Measurements from ENCODE around the gene ABCB11. TPM values are rescaled to one million over a fixed set of nuclear protein-coding genes. Genes with fewer than 3 reads are reported as not detected.

ABCB11 gene
- total and polyA plus RNA-seq, 4 donors = 18.3 to 74.3 (median 38.3) TPM

DNA sequence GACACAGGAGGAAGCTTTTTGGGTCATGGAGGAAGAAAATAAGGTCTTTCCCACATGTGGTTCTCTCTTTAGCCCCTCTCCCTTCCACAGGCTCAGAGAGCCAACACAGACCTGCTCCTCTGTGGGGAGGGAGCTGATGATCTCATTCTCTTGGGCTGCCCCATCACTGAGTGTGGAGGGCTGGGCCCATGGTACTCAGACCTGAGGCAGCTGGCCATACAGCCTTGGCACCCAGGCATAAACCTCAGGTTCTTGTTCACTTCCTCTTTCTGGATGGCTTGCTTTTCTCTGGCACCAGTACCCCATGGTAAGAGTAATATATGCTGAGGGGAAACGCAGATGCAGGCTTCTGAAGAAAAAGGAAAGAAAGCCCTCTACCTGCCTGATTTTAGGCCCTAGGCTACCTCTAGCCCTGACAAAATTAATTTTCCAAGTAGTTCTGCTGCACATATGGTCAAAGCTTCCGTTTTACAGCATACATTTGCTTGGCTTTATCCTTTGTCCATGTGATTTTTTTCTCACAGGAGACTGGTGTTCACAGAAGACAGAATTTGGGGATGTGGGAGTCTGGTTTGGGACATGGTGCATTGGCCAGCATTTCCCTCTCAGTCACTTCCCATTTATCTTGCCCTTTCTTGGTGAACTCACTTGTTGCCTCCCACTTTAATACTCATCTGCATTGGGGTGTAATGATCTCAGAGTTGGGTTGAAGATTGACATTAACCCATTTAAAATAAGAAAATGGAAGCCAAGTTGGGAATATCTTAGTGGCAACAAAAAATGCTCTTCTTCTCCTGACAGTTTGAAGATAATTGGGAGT lies 49.3 kb upstream of the ABCB11 start:
- no peak overlapping the region for H3K9ac ChIP-seq (ENCODE audit: low read depth in 1 of 2, low read length in 2 of 2)
- H3K36me3 ChIP-seq (ENCODE audit: control insufficient read depth in 4 of 4, insufficient read depth in 3 of 4, low read depth in 1 of 4, low read length in 3 of 4) = no peaks in the 10 kb centered on the region
- no peak overlapping the region for H3K27ac ChIP-seq (ENCODE audit: low read depth in 1 of 2, low read length in 2 of 2)
- TF ChIP-seq NR2F2 (IDR thresholded peaks at IDR 0.05) = no peak
- H3K27me3 ChIP-seq (ENCODE audit: control insufficient read depth in 4 of 4, insufficient read depth in 4 of 4, low read length in 3 of 4) = no peaks in the 10 kb centered on the region
- no peak for DNase-seq (ENCODE audit: low spot score)
- H3K4me3 ChIP-seq (ENCODE audit: low read depth in 1 of 3, low read length in 3 of 3) = no peak overlapping the region
- no peaks in the 10 kb centered on the region for H3K9me3 ChIP-seq (ENCODE audit: control insufficient read depth in 4 of 4, low read length in 3 of 4)
- H3K4me1 ChIP-seq (ENCODE audit: control insufficient read depth in 4 of 4, insufficient read depth in 4 of 4, low read length in 3 of 4) = peaks cover 0 to 6% (median 0%) of the 10 kb centered on the region in 4 donors
- WGBS = 87% methylated on average over 2 of the region's 2 CpGs

DNA sequence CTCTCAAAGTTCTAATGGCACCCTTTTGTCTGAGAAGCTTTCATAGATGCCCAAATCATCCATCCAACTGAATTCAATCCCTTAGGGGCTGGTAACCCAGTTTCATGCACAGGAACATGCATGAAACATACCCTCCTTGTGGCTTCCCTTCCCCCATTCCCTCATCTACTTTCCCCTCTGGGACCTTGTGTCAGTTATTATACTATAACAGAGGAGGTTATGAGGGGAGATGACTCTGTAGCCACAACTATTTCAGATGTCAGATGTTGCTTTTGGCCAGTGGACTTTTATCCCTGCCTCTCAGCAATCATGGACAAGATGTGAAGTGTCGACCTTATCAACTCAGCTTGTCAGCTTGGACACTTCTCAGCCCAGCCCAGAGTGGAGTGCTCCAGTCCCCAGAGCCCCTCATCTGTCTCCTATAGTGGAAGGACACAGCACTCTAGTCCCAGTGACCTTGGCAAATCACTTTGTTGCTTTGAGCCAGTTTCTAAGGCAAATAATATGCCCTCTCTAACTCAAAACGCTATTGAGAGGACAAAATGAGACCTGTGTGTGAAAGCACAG lies 46.6 kb upstream of the ABCB11 start:
- no peak for DNase-seq (ENCODE audit: low spot score)
- Histone ChIP-seq H3K36me3 (ENCODE audit: control insufficient read depth in 4 of 4, insufficient read depth in 3 of 4, low read depth in 1 of 4, low read length in 3 of 4) (no peaks in the 10 kb centered on the region), H3K9me3 (ENCODE audit: control insufficient read depth in 4 of 4, low read length in 3 of 4) (no peaks in the 10 kb centered on the region), H3K9ac (ENCODE audit: low read depth in 1 of 2, low read length in 2 of 2) (no peak overlapping the region), H3K27me3 (ENCODE audit: control insufficient read depth in 4 of 4, insufficient read depth in 4 of 4, low read length in 3 of 4) (no peaks in the 10 kb centered on the region), H3K27ac (ENCODE audit: low read depth in 1 of 2, low read length in 2 of 2) (no peak overlapping the region), H3K4me1 (ENCODE audit: control insufficient read depth in 4 of 4, insufficient read depth in 4 of 4, low read length in 3 of 4) (peaks cover 5 to 29% (median 7%) of the 10 kb centered on the region in 4 donors), H3K4me3 (ENCODE audit: low read depth in 1 of 3, low read length in 3 of 3) (no peak overlapping the region)
- 25% methylated on average over 2 of the region's 2 CpGs for WGBS
- TF ChIP-seq MAX (IDR thresholded peaks at IDR 0.05) (no peak), TAF1 (conservative IDR thresholded peaks at IDR 0.05) (no peak), REST (IDR thresholded peaks at IDR 0.05) (no peak), HNF4G (IDR thresholded peaks at IDR 0.05) (no peak), NR2F2 (IDR thresholded peaks at IDR 0.05) (no peak)

DNA sequence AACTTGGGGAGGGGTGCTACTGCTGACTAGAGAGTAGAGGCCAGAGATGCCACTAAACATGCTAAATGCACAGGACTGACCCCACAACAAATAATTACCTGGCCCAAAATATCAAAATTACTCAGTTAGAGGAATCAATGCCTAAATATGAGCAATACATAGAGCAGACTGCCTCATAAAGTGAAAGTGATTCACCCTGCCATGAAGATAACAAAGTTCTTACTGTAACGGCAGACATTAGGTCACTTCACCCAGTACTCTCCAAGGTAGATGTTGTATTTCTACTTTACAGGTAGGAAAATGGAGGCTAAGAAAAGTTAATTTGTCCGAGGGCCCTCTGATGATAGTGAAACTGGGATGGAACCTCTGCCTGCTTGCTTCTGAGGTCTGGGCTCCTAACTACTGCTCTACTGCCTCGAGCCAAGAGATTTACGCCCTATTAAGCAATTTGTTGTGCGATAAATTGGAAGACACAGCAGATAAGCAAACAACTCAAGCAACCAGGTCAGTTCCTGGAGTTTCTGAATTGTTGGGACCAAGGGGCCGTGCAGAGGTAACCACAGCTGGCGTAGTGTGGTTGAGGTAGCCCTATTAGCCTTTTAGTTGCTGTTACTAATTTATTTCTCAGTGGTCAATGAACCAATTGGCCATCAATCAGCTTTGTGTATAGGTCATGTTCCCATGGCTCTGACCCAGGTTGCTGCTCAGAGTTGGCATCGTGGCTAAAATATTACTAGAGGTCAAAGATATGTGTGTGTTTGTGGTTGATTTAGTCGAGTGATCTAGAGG lies 43.0 kb upstream of the ABCB11 start:
- TF ChIP-seq RXRA (IDR thresholded peaks at IDR 0.05) (peak; percentile 89 to 90), HNF4G (IDR thresholded peaks at IDR 0.05) (peak; percentile 5), SP1 (IDR thresholded peaks at IDR 0.05) (peak; percentile 62), RAD21 (IDR thresholded peaks at IDR 0.05) (peak in 1 of 2 donors; percentile 46), HNF4A (conservative IDR thresholded peaks at IDR 0.05) (peak; percentile 39 to 70), MAX (IDR thresholded peaks at IDR 0.05) (no peak), ATF3 (IDR thresholded peaks at IDR 0.05) (peak; percentile 7), YY1 (IDR thresholded peaks at IDR 0.05) (peak; percentile 69), JUND (IDR thresholded peaks at IDR 0.05) (peak in 1 of 2 donors; percentile 33)
- TF ChIP-seq, protein P1, sequence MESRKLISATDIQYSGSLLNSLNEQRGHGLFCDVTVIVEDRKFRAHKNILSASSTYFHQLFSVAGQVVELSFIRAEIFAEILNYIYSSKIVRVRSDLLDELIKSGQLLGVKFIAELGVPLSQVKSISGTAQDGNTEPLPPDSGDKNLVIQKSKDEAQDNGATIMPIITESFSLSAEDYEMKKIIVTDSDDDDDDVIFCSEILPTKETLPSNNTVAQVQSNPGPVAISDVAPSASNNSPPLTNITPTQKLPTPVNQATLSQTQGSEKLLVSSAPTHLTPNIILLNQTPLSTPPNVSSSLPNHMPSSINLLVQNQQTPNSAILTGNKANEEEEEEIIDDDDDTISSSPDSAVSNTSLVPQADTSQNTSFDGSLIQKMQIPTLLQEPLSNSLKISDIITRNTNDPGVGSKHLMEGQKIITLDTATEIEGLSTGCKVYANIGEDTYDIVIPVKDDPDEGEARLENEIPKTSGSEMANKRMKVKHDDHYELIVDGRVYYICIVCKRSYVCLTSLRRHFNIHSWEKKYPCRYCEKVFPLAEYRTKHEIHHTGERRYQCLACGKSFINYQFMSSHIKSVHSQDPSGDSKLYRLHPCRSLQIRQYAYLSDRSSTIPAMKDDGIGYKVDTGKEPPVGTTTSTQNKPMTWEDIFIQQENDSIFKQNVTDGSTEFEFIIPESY (IDR thresholded peaks at IDR 0.05) = no peak
- TF ChIP-seq, protein P2, sequence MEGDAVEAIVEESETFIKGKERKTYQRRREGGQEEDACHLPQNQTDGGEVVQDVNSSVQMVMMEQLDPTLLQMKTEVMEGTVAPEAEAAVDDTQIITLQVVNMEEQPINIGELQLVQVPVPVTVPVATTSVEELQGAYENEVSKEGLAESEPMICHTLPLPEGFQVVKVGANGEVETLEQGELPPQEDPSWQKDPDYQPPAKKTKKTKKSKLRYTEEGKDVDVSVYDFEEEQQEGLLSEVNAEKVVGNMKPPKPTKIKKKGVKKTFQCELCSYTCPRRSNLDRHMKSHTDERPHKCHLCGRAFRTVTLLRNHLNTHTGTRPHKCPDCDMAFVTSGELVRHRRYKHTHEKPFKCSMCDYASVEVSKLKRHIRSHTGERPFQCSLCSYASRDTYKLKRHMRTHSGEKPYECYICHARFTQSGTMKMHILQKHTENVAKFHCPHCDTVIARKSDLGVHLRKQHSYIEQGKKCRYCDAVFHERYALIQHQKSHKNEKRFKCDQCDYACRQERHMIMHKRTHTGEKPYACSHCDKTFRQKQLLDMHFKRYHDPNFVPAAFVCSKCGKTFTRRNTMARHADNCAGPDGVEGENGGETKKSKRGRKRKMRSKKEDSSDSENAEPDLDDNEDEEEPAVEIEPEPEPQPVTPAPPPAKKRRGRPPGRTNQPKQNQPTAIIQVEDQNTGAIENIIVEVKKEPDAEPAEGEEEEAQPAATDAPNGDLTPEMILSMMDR (IDR thresholded peaks at IDR 0.05; ENCODE audit: low read depth, low read length, missing input control) = no peak
- Histone ChIP-seq H3K4me3 (ENCODE audit: low read depth in 1 of 3, low read length in 3 of 3) (peak overlapping the region in 2 of 3 donors; percentile 21 to 36), H3K27ac (ENCODE audit: low read depth in 1 of 2, low read length in 2 of 2) (peak overlapping the region; percentile 87 to 89), H3K27me3 (ENCODE audit: control insufficient read depth in 4 of 4, insufficient read depth in 4 of 4, low read length in 3 of 4) (no peaks in the 10 kb centered on the region), H3K36me3 (ENCODE audit: control insufficient read depth in 4 of 4, insufficient read depth in 3 of 4, low read depth in 1 of 4, low read length in 3 of 4) (no peaks in the 10 kb centered on the region), H3K9ac (ENCODE audit: low read depth in 1 of 2, low read length in 2 of 2) (peak overlapping the region; percentile 14 to 40), H3K9me3 (ENCODE audit: control insufficient read depth in 4 of 4, low read length in 3 of 4) (no peaks in the 10 kb centered on the region), H3K4me1 (ENCODE audit: control insufficient read depth in 4 of 4, insufficient read depth in 4 of 4, low read length in 3 of 4) (peaks cover 5 to 38% (median 12%) of the 10 kb centered on the region in 4 donors)
- no peak for DNase-seq (ENCODE audit: low spot score)
- 31% methylated on average over 9 of the region's 9 CpGs for WGBS
